Thyroid gland (tissue), 4 donors: ENCODE measurements around the gene CEACAM3. TPM values are rescaled to one million over a fixed set of nuclear protein-coding genes. Genes with fewer than 3 reads are reported as not detected.
"Not testable (repeated sequence)": the region's sequence is repeated elsewhere in the genome, so short reads cannot be mapped to it uniquely, and the experiment has no call there.

Experiments
- DNase-seq, 2 donors: peaks; one replicate each; pipeline ENCODE4 v3.0.0-alpha.2; 2019
- H3K27ac ChIP-seq, 3 donors: fragments of 200-600 bp; sonication (generic); 1 replicate in 2 of 3; 2 replicates in 1 of 3; pipeline ENCODE4 v1.5.1; 2016 to 2019; ENCODE audit warnings: mild to moderate bottlenecking in 1 of 3, moderate library complexity in 1 of 3
- H3K27me3 ChIP-seq: fragments of 200-600 bp; sonication (generic); one replicate; pipeline ENCODE4 v1.5.1; 2019
- H3K36me3 ChIP-seq, 2 donors: fragments of 200-600 bp; sonication (generic); one replicate each; pipeline ENCODE4 v1.5.1; 2016 to 2019
- H3K4me1 ChIP-seq, 2 donors: fragments of 200-600 bp; sonication (generic); one replicate each; pipeline ENCODE4 v1.5.1; 2017 to 2019
- H3K4me3 ChIP-seq, 3 donors: fragments of 200-600 bp; sonication (generic); replicated peaks in 1 of 3; 1 replicate in 2 of 3; 2 replicates in 1 of 3; pipeline ENCODE4 v1.5.1; 2016; ENCODE audit warnings: mild to moderate bottlenecking in 1 of 3
- H3K9me3 ChIP-seq: fragments of 200-600 bp; sonication (generic); one replicate; pipeline ENCODE4 v1.5.1; 2017
- CTCF ChIP-seq, 6 experiments: fragments of 200-600 bp in 3 of 6; fragments of 450-650 bp in 3 of 6; sonication (generic) in 3 of 6; IDR thresholded peaks; one replicate each; pipeline ENCODE4 v1.5.1; 2016 to 2019; ENCODE audit warnings: antibody characterized with exemption in 6 of 6, mild to moderate bottlenecking in 2 of 6, inconsistent platforms in 1 of 6, moderate library complexity in 1 of 6
- POLR2A ChIP-seq, 2 donors: fragments of 450-650 bp; IDR thresholded peaks; one replicate each; pipeline ENCODE4 v1.6.1; 2017; ENCODE audit warnings: antibody characterized with exemption in 2 of 2, mild to moderate bottlenecking in 2 of 2, moderate library complexity in 1 of 2
- WGBS, 2 donors: methylation state at CpG; one replicate each; pipeline ENCODE4 v1.1.5; 2017; 5-methylcytosine and 5-hydroxymethylcytosine counted together
- intact Hi-C: fragments of 100-400 bp; cut with DNase I; formaldehyde crosslinking; loops from one replicate; pipeline ENCODE4 v1.15.1; 2023
- total RNA-seq, 4 donors: library from RNA; depleted of rRNA; stranded (reverse); fragments of >200 nt; gene quantifications; one replicate each; pipeline ENCODE4 v1.2.3, GENCODE V29; 2016

Gene CEACAM3
- total RNA-seq, 4 donors from 2014 or later = not detected

GRCh38 chr19:41753936-41754529 is 42.4 kb upstream of the CEACAM3 start:
- TF ChIP-seq CTCF (IDR thresholded peaks at IDR 0.05) (peak; percentile 35 to 74 (median 49)), POLR2A (IDR thresholded peaks at IDR 0.05) (no peak)
- H3K4me1 ChIP-seq = no peaks in the 10 kb centered on the region
- no peak overlapping the region for H3K4me3 ChIP-seq
- H3K36me3 ChIP-seq = no peaks in the 10 kb centered on the region
- no peak overlapping the region for H3K27ac ChIP-seq
- WGBS, 2 donors = 8 to 11% methylated on average over 4 of the region's 4 CpGs
- intact Hi-C loops = no loop called here
- H3K9me3 ChIP-seq = no peaks in the 10 kb centered on the region
- H3K27me3 ChIP-seq = no peaks in the 10 kb centered on the region
- DNase-seq = peak; percentile 52 to 57

GRCh38 chr19:41755328-41755913 is 41.0 kb upstream of the CEACAM3 start, which contains the start of gene CEACAM6:
Gene CEACAM6, plus strand, starts transcription at chr19:41755530. Its CDS starts 109 bp downstream, at chr19:41755639.
- TF ChIP-seq CTCF (IDR thresholded peaks at IDR 0.05) (no peak), POLR2A (IDR thresholded peaks at IDR 0.05) (no peak)
- intact Hi-C loops = no loop called here
- DNase-seq = no peak
- Histone ChIP-seq H3K4me1 (no peaks in the 10 kb centered on the region), H3K9me3 (no peaks in the 10 kb centered on the region), H3K4me3 (no peak within 1 kb of the TSS), H3K36me3 (no peaks in the 10 kb centered on the region), H3K27ac (no peak within 1 kb of the TSS), H3K27me3 (no peaks in the 10 kb centered on the region)
- WGBS, 2 donors = 36 to 47% methylated on average over 3 of the region's 3 CpGs

- DNase-seq = no peak
- Histone ChIP-seq H3K4me3 (no peak overlapping the region), H3K27me3 (no peaks in the 10 kb centered on the region), H3K4me1 (no peaks in the 10 kb centered on the region), H3K36me3 (no peaks in the 10 kb centered on the region), H3K27ac (no peak overlapping the region), H3K9me3 (no peaks in the 10 kb centered on the region)
- intact Hi-C loops = no loop called here
- WGBS, 2 donors = 83 to 89% methylated on average over 9 of the region's 9 CpGs
- TF ChIP-seq POLR2A (IDR thresholded peaks at IDR 0.05) (no peak), CTCF (IDR thresholded peaks at IDR 0.05) (no peak)
Measured at GRCh38 chr19:41758846-41759245, 37.5 kb upstream of the CEACAM3 start.

GRCh38 chr19:41767115-41767514 is 29.3 kb upstream of the CEACAM3 start:
- intact Hi-C loops = no loop called here
- no peaks in the 10 kb centered on the region for H3K4me1 ChIP-seq
- H3K9me3 ChIP-seq = no peaks in the 10 kb centered on the region
- H3K4me3 ChIP-seq = no peak overlapping the region
- DNase-seq = no peak
- H3K27me3 ChIP-seq = peaks cover 3% of the 10 kb centered on the region
- no peaks in the 10 kb centered on the region for H3K36me3 ChIP-seq
- no peak for TF ChIP-seq POLR2A (IDR thresholded peaks at IDR 0.05)
- no peak for TF ChIP-seq CTCF (IDR thresholded peaks at IDR 0.05)
- WGBS, 2 donors = 75 to 97% methylated on average over 2 of the region's 2 CpGs
- H3K27ac ChIP-seq = no peak overlapping the region

GRCh38 chr19:41768105-41768504 is 28.3 kb upstream of the CEACAM3 start:
- H3K9me3 ChIP-seq, H3K4me3 ChIP-seq, H3K27ac ChIP-seq, DNase-seq, H3K36me3 ChIP-seq, H3K27me3 ChIP-seq, intact Hi-C loops, H3K4me1 ChIP-seq: not testable (repeated sequence)
- 39 to 45% methylated on average over 5 of the region's 5 CpGs for WGBS, 2 donors
